HEK293 (cell line): ENCODE results near the gene S100A2.

Experiments used
- CTCF ChIP-seq: fragments of 450-650 bp; formaldehyde crosslinking; IDR thresholded peaks from 2 replicates; pipeline ENCODE4 v1.5.1; 2016; ENCODE audit warnings: missing biosample characterization, missing genetic modification characterization
- ZBTB21 ChIP-seq: fragments of 450-650 bp; formaldehyde crosslinking; IDR thresholded peaks from 2 replicates; pipeline ENCODE4 v1.5.1; 2017; ENCODE audit warnings: missing biosample characterization, missing genetic modification characterization

GRCh38 chr1:153602749-153603148 lies 37.1 kb upstream of the S100A2 start:
- TF ChIP-seq CTCF (tag by site-specific recombination) (no peak), ZBTB21 (tag by site-specific recombination) (no peak)
